GM12878 (cell line): ENCODE results near the gene FAM81A.

Source experiments
- MXI1 ChIP-seq: fragments of 150-350 bp; IDR thresholded peaks from 2 replicates; pipeline ENCODE4 v1.6.1; 2011; ENCODE audit warnings: low read depth, mild to moderate bottlenecking, inconsistent platforms, low read length, improper control_type of control experiment
- POLR2AphosphoS5 ChIP-seq: IDR thresholded peaks from 2 replicates; pipeline ENCODE4 v1.6.1; 2011; ENCODE audit warnings: mild to moderate bottlenecking, low read length, inconsistent platforms
- TF ChIP-seq, protein P1 (sequence below), 3 experiments: IDR thresholded peaks in 2 of 3; conservative IDR thresholded peaks in 1 of 3; 2 replicates each; pipeline ENCODE4 v1.5.1; 2011; ENCODE audit warnings: low read depth in 3 of 3, low read length in 3 of 3, mild to moderate bottlenecking in 3 of 3, control low read depth in 2 of 3, moderate library complexity in 2 of 3, inconsistent platforms in 1 of 3, mixed read lengths in 1 of 3; ENCODE audit not compliant: control insufficient read depth in 2 of 3, insufficient read depth in 1 of 3; ENCODE audit errors: extremely low read depth in 1 of 3

DNA sequence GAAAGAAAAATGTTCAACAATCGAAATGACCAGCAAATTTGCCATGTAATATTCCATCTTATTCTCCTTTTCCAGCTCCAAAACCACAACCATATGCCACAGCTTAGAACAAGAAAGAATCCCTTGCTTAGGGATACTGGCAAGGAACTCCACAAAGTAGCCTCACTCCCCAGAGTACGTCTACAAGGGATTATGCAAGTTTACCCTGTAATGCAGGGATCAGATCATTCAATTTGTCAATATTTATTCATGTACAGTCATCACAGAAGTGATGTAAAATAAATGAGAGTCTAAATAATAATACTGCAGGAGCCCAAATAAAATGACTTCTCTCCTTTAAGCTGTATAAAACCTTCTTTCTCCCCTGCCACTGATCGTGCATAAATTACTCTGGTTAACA lies 41.8 kb upstream of the FAM81A start:
- TF ChIP-seq POLR2AphosphoS5 (no peak), MXI1 (no peak)
- TF ChIP-seq, protein P1, sequence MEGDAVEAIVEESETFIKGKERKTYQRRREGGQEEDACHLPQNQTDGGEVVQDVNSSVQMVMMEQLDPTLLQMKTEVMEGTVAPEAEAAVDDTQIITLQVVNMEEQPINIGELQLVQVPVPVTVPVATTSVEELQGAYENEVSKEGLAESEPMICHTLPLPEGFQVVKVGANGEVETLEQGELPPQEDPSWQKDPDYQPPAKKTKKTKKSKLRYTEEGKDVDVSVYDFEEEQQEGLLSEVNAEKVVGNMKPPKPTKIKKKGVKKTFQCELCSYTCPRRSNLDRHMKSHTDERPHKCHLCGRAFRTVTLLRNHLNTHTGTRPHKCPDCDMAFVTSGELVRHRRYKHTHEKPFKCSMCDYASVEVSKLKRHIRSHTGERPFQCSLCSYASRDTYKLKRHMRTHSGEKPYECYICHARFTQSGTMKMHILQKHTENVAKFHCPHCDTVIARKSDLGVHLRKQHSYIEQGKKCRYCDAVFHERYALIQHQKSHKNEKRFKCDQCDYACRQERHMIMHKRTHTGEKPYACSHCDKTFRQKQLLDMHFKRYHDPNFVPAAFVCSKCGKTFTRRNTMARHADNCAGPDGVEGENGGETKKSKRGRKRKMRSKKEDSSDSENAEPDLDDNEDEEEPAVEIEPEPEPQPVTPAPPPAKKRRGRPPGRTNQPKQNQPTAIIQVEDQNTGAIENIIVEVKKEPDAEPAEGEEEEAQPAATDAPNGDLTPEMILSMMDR (IDR thresholded peaks at IDR 0.05 in 2 of 3, conservative IDR thresholded peaks at IDR 0.05 in 1 of 3; ENCODE audit: control insufficient read depth in 2 of 3, extremely low read depth in 1 of 3, insufficient read depth in 1 of 3, low read depth in 3 of 3, low read length in 3 of 3) = no peak
